GM12892 (cell line): ENCODE data around the gene NFIC.

Experiments used
- DNase-seq: peaks from one replicate; pipeline ENCODE4 v3.0.0; 2011; ENCODE audit not compliant: insufficient read length
- FAIRE-seq: peaks from 2 replicates; lab custom pipeline; 2011; peaks lifted over from hg19 to GRCh38; lab: Jason Lieb, UNC
- POLR2A ChIP-seq: IDR thresholded peaks from 2 replicates; pipeline ENCODE4 v1.6.1; 2011; ENCODE audit warnings: low read depth, low read length, control low read depth
- POLR2AphosphoS5 ChIP-seq: IDR thresholded peaks from 2 replicates; pipeline ENCODE4 v1.6.1; 2011; ENCODE audit warnings: low read depth, low read length, control low read depth
- TAF1 ChIP-seq: IDR thresholded peaks from 2 replicates; pipeline ENCODE4 v1.6.1; 2011; ENCODE audit warnings: low read depth, mild to moderate bottlenecking, control low read depth, low read length, borderline replicate concordance

The NFIC gene

DNA sequence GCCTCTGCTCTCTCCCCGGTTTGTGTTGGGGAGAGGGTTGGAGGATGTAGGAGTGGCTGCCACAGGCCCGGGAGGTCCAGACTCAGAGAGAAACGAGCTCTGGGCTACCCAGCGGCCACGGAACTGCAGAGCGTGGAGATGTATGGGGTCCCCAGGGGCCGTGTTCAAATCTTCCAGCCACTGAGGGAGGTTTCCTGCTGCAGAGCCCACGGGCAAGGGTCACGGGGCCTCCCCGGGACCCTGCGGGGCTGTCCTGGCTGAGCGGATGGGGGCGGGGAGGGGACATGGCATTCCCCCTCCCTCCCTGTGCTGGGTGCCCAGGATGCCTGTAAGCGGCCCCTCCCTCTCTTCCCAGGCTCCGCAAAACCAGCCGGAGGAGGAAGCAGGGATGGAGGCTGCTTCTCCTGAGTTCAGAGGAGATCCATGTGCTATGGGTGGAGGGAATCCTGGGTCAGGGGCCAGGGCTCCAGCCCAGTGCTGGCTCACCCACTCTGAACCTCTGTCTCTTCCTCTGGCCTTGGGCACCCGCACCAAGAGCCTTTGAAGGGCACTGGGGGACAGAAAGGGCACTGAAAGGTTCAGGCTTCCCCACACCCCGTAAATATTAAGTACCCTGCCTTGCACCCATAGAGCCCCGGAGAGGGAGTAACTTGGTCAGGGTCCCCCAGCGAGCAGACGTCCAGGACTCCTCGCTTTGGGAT, 91.3 kb downstream of the NFIC start:
- DNase-seq (no peak), FAIRE-seq (no peak)
- no peak for TF ChIP-seq POLR2A

GRCh38 chr19:3458229-3459088, 92.1 kb downstream of the NFIC start:
- no peak for DNase-seq
- no peak for FAIRE-seq
- TF ChIP-seq POLR2AphosphoS5 = no peak
- no peak for TF ChIP-seq POLR2A
- TF ChIP-seq TAF1 = no peak

GRCh38 chr19:3459089-3459881, 92.9 kb downstream of the NFIC start:
- no peak for FAIRE-seq
- no peak for DNase-seq
- TF ChIP-seq POLR2A (no peak), TAF1 (no peak), POLR2AphosphoS5 (no peak)

GRCh38 chr19:3459965-3460582, 93.7 kb downstream of the NFIC start:
- DNase-seq (no peak), FAIRE-seq (no peak)
- TF ChIP-seq POLR2AphosphoS5 = no peak
- no peak for TF ChIP-seq POLR2A
- no peak for TF ChIP-seq TAF1

DNA sequence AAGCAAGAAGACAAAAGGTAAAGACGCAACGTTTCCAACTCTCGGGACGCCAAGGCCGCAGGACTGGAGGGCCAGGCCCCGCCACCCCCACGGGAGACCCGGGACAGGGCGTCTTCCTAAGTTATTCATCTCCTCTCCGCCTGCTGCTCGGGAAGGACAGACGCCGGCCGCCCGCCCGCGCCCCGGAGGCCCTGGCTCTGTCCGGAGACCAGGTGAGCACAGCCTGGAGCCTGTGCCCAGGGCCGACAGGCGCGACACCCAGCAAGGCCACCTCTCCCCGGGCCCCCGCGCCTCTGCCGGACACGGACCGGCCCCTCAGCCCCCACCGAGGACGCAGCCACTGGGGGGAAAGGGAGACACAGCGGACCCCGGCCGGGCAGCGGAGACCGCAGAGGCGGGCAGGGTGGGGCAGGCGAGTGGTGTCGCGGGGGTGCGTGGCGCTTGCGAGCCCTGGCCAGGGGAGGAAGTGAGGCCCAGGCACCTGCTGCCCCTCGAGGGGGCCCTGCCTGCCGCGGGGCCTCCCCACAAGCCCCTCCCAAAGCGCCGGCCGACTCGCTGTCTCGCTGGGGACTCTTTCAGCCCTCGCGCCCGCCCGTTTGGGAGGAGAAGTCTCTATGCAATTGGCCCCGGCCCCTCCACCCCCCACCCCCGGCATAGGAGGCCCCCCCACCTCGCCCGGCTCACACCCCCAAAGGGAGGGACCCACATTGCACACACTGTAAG, 96.8 kb downstream of the NFIC start:
- FAIRE-seq (no peak), DNase-seq (no peak)
- TF ChIP-seq POLR2A (no peak), POLR2AphosphoS5 (no peak), TAF1 (no peak)

DNA sequence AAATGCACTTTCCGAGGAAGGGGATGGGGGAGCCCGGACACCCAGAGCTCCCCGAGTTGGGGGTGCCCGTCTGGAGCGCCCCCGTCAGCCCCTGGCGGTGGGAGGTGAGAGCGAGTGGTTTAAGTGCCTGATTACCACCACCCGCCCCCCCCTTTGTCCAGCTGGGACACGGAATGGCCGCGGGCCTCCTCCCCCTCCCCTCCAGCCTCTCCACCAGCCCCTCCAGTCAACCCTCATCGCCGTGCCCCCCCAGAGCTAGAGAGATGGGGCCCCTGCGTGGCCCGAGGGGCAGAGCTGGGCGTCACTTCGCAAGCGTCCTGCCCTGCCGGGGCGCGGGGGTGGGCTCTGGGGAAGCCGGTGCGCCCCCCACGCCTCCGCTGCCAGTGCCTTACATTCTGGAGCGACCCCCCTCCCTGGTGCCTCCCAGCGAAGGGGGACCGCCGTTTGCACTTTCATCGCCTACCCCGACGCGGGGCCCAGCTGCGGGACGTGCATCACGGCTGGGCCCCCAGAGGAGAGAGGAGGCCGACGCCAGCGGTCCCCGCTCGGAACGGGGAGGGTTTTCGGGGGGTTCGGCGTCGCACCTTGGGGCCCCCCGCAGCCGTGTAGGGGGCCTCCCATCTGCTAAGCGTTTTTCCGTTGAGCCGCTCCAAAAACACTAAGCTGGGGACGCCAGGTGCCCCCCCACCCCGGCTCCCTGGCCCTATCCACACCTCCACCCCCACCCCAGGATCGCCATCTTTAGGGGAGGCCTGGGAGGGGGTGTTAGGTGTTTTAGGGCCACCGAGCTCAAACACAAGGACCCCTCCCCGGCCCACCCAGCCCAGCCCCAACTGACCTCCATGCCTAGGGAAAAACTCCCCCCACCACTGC, 97.6 kb downstream of the NFIC start:
- FAIRE-seq = no peak
- DNase-seq = no peak
- TF ChIP-seq POLR2A = no peak
- TF ChIP-seq TAF1 = no peak
- no peak for TF ChIP-seq POLR2AphosphoS5

DNA sequence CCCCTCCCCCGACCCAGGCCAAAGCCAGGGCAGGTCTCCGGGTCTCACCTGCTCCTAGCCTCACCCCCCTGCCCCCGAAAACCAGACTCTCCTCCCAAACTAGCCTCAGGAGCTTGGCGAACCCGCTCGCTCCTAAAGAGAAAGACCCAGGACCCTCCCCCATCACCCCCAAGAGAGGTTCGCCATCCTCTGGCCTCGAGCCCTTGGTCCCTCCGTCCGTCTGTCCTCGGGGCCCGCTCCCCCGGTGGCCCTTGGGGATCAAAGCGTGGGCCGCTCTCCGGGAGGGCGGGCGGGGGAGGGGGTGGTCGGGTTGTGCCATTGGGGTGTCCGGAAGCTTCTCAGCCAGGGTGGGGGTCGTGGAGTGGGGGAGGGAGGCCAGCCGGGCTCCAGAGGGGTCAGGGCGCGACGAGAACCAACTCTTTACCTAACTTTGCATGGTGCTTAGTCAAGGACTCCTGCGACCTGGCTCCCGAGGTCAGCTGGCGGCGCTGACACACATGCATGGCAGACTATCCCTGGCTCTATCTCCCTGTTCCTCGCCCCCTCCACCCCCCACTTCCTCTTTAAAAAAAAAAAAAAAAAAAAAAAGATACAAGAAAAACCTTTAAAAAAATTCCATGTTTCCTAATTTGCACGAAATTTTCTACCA, 98.3 kb downstream of the NFIC start:
- FAIRE-seq = no peak

GRCh38 chr19:3465552-3465951, 99.2 kb downstream of the NFIC start:
- no peak for DNase-seq
- TF ChIP-seq POLR2A (no peak), POLR2AphosphoS5 (no peak), TAF1 (no peak)
- no peak for FAIRE-seq

More for the DNA sequence above, 98.3 kb downstream of the NFIC start:
- no peak for DNase-seq
- TF ChIP-seq TAF1 (no peak), POLR2A (no peak), POLR2AphosphoS5 (no peak)

DNA sequence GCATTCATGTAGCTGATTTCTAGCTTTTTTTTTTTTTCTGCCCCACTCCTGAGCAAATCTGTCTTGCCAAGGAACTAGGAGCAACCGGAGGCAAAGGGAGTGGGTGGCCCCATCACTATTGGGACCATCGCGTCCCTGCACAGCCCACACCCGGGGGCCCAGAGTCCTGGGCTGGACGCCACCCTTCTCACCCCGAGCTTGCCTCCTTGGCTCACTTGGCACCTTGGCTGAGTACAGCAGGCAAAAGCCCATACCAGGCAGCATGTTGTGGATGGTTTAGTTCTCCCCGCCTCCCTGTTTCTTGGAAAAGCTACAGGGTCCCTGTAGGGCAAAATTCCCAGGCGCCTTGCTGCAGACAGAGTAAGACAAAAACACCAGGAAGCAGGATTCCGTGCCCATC, 100.3 kb downstream of the NFIC start:
- TF ChIP-seq POLR2A (no peak), POLR2AphosphoS5 (no peak), TAF1 (no peak)
- DNase-seq (no peak), FAIRE-seq (no peak)

DNA sequence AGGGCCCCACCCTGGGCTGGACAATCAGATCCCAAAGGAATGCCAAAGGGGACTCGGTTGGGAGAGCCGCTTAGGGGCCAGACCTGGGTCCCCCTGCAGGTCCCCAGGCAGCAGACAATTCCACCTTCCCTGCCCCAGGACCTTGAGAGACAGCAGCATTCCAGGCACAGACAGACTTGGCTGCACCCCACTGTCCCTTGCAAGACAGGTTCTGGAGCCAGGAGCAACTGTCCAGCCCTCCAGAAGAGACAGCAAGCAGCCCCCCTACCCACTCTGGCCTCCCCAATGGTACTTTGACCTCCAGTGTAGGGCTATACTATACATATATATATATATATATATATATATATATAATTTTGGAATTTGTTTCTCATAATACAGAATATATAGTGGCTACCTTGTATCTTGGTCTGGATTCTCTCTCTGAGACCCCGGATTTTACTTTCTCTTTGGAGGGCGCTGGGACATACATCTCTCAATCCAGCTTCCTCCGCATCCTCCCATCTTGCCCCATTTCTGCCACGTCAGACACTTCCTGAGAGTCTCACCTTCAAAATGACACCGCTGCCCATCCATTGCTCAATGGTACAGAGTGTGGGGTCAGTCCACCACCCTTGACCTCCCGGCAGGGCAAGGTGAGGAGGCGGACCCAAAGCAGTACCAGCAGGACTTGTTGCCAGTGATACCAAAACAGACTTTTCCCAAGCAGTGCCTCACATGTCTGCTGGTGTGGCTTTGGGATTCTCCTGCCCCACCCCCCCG, 101.2 kb downstream of the NFIC start:
- TF ChIP-seq POLR2AphosphoS5 (no peak), POLR2A (no peak), TAF1 (no peak)
- no peak for DNase-seq
- no peak for FAIRE-seq
